Activated CD8-positive, alpha-beta memory T cell treated with anti-CD3 and anti-CD28 coated beads for 4 hours (primary cell): ENCODE data around the gene DNAH10.

ENCODE experiments used
- DNase-seq, 2 donors: peaks; one replicate each; pipeline ENCODE4 v3.0.0-alpha.2; 2020; ENCODE audit warnings: low read depth in 2 of 2

The DNAH10 gene

DNA sequence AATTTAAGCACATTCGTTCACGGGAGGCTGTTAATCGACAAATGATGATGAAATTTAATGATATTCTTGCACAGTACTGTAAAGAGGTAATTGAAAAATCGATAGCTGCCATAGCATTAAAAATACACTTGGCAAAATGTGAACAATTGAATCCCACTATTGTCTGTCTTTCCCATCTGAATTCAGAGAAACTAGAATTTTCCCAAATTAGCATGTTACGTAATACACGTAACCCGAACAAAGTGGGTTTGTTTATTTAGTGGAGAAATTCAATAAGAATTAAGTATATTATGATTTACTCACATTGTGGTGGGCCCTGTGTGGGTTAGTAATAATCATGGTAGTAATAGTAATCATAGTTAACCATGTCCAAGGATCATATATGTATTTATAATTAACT is 31.9 kb downstream of the DNAH10 start:
- no peak for DNase-seq

- DNase-seq: no peak
Measured at GRCh38 chr12:123798518-123798917, 36.4 kb downstream of the DNAH10 start.

DNA sequence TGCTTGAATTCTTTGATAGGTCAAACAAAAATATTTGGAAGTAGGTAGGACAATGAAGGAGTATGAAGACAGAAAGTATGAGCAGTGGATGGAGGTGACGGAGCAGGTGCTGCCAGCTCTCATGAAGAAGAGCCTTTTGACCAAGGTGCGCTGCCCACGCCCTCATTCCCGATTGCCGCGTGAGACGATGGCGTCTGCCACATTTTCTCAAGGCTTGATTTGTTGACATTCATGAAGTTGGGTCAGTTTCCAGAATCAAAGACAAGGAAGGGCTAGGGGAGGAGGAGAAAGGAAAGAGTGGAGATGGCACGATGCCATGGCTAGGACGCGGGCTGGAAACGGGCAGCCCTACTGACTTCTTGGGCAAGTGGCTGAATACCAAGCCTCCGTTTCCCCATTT is 37.1 kb downstream of the DNAH10 start:
- no peak for DNase-seq

DNA sequence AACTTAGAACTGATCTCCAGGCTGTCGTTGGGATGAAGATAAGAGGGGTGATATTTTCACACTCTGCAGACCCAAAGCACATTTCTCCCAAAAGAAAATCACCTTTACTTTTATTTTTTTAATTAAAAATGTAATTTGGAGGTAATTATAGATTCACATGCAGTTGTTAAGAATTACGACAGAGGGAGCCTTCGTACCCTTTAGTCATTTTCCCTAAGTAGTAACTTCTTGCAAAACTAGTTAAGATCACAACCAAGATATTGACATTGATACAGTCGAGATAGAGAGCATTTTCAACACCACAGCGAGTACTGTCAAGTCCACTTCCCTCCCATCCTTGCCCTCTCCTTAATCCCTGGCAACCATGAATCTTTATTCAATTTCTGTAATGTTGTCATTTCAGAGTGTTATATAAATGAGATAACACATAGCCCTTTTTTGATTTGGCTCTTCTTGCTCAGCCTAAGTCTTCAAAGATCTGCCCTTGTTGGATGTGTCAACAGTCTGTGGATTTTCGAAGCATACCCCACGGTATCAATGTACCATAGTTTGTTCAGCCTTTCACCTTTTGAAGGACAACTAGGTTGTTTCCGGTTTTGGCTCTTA is 39.6 kb downstream of the DNAH10 start:
- DNase-seq: no peak

DNA sequence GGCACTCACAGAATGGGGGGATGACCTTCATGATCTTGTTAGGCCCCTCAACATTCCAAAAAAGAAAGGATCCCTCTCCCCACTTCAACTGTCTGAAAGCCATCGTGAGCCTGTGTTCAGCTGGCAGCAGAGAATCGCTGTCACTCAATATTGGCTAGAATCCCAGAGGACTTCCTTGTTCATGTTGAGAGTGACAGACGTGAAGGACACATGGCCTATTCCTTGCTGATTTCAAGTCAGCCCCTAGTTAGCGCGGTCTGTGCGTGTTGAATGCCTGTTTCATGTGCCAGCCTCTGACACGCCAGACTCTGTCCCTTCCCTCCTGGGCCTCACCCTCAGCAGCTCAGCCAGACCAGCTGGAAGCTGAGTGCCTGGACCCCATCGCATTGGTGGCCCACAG is 43.1 kb downstream of the DNAH10 start:
- DNase-seq: no peak

- DNase-seq: no peak
Measured at GRCh38 chr12:123807002-123807401, 44.9 kb downstream of the DNAH10 start.

GRCh38 chr12:123807670-123808069 is 45.6 kb downstream of the DNAH10 start:
- no peak for DNase-seq

DNA sequence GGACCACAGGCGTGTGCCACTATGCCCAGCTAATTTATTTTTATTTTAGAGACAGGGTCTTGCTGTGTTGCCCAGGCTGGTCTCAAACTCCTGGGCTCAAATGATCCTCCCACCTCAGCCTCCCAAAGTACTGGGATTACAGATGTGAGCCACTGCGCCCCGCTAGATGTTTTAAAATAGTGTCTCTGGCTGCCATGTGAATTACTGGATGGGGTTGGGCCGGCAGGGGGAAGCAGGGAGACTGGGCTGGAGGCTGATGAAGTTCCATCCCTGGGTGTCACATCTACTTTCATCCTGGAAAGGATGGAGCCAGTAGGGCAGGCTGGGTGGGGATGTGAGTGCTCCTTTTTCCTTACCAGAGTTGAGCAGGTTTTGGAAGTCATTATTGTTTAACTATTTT is 46.1 kb downstream of the DNAH10 start:
- no peak for DNase-seq

DNA sequence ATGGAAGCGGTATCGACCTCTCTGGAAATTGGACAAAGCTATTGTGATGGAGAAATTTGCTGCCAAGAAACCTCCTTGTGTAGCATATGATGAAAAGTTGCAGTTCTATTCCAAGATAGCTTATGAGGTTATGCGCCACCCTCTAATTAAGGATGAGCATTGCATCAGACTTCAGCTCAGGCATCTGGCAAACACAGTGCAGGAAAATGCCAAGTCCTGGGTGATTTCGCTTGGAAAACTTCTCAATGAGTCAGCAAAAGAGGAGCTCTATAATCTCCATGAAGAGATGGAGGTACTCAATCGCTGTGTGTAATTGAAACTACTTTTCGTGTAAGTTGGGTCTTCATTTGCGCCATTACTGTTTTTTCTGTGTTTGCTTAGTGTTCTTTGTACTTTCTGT is 51.2 kb downstream of the DNAH10 start:
- DNase-seq: no peak

- DNase-seq: no peak
Measured at GRCh38 chr12:123815968-123816367, 53.9 kb downstream of the DNAH10 start.

DNA sequence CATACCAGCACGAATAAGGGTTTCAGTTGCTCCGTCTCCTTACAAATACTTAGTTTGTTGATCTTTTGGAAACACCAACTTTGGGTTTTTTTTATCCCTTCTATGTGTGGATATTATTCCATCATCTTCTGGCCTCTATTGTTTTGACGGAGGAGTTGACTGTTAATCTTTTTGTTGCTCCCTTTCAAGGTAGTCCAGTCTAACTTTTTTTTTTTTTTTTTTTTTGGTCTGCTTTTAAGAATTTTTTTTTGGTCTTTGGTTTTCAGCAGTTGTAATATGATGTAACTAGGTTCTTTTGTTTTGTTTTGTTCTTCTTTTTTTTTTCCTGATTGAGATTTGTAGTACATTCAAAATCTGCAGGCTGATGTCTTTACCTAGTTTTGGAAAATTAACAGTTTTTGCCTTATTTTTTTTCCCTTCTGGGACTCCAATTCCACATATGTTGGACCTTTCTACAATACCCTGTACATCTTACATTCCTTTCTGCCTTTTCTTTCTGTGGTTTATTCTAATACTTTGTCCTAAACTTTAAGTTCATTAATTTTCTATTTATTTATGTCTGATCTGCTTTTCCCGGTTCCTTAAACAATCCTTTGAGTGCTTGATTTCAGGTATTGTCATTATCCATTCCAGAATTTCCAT is 54.9 kb downstream of the DNAH10 start:
- DNase-seq: no peak

GRCh38 chr12:123822804-123823203 is 60.7 kb downstream of the DNAH10 start:
- DNase-seq: no peak

DNA sequence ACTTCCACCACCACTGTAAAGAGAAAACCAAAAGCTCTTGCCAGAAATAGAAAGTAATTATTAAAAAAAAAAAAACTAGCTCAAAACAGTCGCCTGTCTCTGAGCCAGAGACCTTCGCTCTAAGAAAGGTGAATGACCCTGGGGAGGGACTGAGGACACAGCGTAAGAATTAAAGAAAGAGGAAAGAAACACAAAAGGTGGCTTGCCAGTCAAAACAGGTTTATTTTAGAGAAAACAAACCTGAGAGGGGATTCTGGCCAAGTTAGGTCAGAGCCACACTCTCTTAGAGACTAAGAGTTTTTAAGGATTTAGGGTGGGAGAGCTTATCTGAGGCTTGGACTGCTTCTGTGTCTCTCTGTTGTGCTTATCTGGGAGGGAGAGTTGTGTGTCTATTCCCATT is 66.0 kb downstream of the DNAH10 start:
- no peak for DNase-seq

GRCh38 chr12:123828854-123829547 is 66.9 kb downstream of the DNAH10 start:
- no peak for DNase-seq

DNA sequence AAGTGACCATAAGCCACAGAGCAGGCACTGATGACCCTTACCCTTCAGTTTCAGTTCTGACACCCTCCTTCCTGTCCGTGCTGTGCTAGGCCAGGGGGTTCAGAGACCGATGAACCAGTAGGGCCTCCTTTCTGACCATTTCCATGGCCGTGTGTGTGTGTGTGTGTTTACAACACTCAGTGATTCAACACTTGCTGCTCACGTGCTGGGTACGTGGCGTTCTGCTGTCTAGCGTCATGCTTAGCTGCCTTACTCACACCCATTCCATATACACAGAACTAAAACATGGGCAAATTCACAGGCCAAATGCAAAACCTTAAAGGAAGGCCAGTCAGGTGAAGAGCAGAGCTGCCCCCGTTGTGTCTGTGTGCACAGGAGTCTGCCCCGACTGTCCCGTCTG is 67.5 kb downstream of the DNAH10 start:
- no peak for DNase-seq

DNA sequence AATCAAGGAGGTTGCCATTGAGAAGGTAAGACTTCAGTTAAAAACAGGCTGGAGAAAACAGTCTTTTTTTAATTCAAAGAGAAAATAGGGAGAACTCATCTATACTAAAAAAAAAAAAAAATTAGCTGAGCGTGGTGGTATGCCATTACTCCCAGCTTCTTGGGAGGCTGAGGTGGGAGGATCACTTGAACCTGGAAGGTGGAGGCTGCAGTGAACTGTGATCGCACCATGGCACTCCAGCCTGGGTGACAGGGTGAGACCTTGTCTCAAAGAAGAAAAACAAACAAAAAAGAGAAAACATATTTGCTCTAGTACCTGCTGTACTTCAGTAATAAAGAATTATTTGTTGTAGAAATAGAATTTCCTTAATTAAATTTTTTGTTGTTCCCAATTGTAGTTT is 68.6 kb downstream of the DNAH10 start:
- no peak for DNase-seq

GRCh38 chr12:123832052-123832451 is 70.0 kb downstream of the DNAH10 start:
- no peak for DNase-seq

GRCh38 chr12:123833830-123834229 is 71.7 kb downstream of the DNAH10 start:
- no peak for DNase-seq

GRCh38 chr12:123834845-123835244 is 72.7 kb downstream of the DNAH10 start:
- DNase-seq: no peak

DNA sequence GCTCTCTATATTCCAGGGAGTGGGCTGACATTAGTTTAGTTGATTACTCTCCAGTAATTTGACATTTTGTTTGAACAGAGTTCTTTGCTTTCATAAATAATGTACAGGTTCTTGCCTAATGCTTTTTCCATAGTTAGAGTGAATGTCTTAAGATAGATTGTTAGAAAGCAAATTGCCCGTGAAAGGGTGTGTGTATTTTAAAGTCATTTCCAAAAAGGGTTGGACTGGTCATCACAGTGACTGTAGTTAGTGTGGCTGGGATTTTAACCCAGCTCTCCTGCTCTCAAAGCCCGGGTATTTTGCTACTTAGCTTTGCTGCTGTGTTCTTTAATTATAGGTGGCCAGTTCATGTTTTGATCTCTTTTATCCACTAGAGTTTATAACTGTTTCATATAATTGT is 74.2 kb downstream of the DNAH10 start:
- no peak for DNase-seq

- DNase-seq: no peak
Measured at GRCh38 chr12:123839826-123840225, 77.7 kb downstream of the DNAH10 start.

GRCh38 chr12:123840765-123841425 is 78.8 kb downstream of the DNAH10 start:
- no peak for DNase-seq
